Stimulated activated naive B cell treated with anti-CD40 and anti-IgM and Interleukin-4, amounts not matched to agents 10 μg/mL and 1 μg/mL and 100 μg/mL, for 72 hours (primary cell): Measurements from ENCODE around the gene AUP1.
A peak's percentile ranks its signal among the peaks of the same experiment; 100 is the strongest.

ENCODE experiments used
- ATAC-seq, 2 donors: fragments of 150-1000 bp; cut with Tn5 transposase; replicated peaks; 2 replicates each; pipeline ENCODE4 v1.10.0; 2021; ENCODE audit warnings: moderate library complexity in 1 of 2
- DNase-seq: peaks from one replicate; pipeline ENCODE4 v3.0.0; 2021
- H3K27ac Mint-ChIP-seq: one replicate; pipeline ENCODE4 v1.8.0; 2022; ENCODE audit warnings: mild to moderate bottlenecking, mixed read lengths
- H3K27me3 Mint-ChIP-seq, 2 donors: one replicate each; pipeline ENCODE4 v1.8.0; 2022; ENCODE audit warnings: mixed read lengths in 2 of 2
- H3K36me3 Mint-ChIP-seq, 2 donors: one replicate each; pipeline ENCODE4 v1.8.0; 2022; ENCODE audit warnings: mixed read lengths in 2 of 2, mild to moderate bottlenecking in 1 of 2
- H3K4me1 Mint-ChIP-seq, 2 donors: one replicate each; pipeline ENCODE4 v1.8.0; 2022; ENCODE audit warnings: mixed read lengths in 2 of 2, mild to moderate bottlenecking in 1 of 2
- H3K4me3 Mint-ChIP-seq, 2 donors: one replicate each; pipeline ENCODE4 v1.8.0; 2022; ENCODE audit warnings: mild to moderate bottlenecking in 2 of 2, mixed read lengths in 2 of 2, moderate library complexity in 1 of 2
- H3K9me3 Mint-ChIP-seq, 2 donors: one replicate each; pipeline ENCODE4 v1.8.0; 2022; ENCODE audit warnings: mixed read lengths in 2 of 2, mild to moderate bottlenecking in 1 of 2

AUP1 gene

GRCh38 chr2:74481961-74482800, 47.3 kb downstream of the AUP1 start:
- H3K36me3 Mint-ChIP-seq = peaks cover 24 to 37% of the 10 kb centered on the region in 2 donors
- H3K27ac Mint-ChIP-seq = peak overlapping the region; percentile 99
- H3K9me3 Mint-ChIP-seq = no peaks in the 10 kb centered on the region
- H3K27me3 Mint-ChIP-seq = no peaks in the 10 kb centered on the region
- H3K4me1 Mint-ChIP-seq = peaks cover 25 to 41% of the 10 kb centered on the region in 2 donors
- DNase-seq (peak; percentile 59), ATAC-seq (peak; percentile 61)
- peak overlapping the region; percentile 93 to 99 for H3K4me3 Mint-ChIP-seq

- peaks cover 23 to 36% of the 10 kb centered on the region in 2 donors for H3K4me1 Mint-ChIP-seq
- no peak overlapping the region for H3K27ac Mint-ChIP-seq
- H3K36me3 Mint-ChIP-seq = peaks cover 21 to 31% of the 10 kb centered on the region in 2 donors
- no peaks in the 10 kb centered on the region for H3K9me3 Mint-ChIP-seq
- peak overlapping the region; percentile 93 to 99 for H3K4me3 Mint-ChIP-seq
- no peaks in the 10 kb centered on the region for H3K27me3 Mint-ChIP-seq
- DNase-seq = no peak
- no peak for ATAC-seq
These were observed 48.1 kb downstream of the AUP1 start for GRCh38 chr2:74481431-74481830.
